ENCODE results near the gene MEP1A. TPM values are rescaled to one million over a fixed set of nuclear protein-coding genes. Genes with fewer than 3 reads are reported as not detected.

MEP1A gene
- 0.10 and 0.24 TPM in 2 replicates for total RNA-seq (2016; rRNA removed; fragmentation: Illumina TruSeq; extraction: Trizol)
- total RNA-seq (2016; cell fraction: cytosol; rRNA removed; fragmentation: Illumina TruSeq; extraction: Trizol; ENCODE audit: low read depth) = not detected in 2 replicates
- total RNA-seq (2016; cell fraction: insoluble cytoplasmic fraction; rRNA removed; fragmentation: Illumina TruSeq; extraction: Trizol) = 0.12 and 0.22 TPM in 2 replicates
- 0.06 TPM in 1 of 2 replicates, not detected in the other for total RNA-seq (2016; cell fraction: membrane; rRNA removed; fragmentation: Illumina TruSeq; extraction: Trizol)
- total RNA-seq (2016; cell fraction: nucleus; rRNA removed; fragmentation: Illumina TruSeq; extraction: Trizol) = 0.25 and 0.28 TPM in 2 replicates
- polyA plus RNA-seq (2011; rRNA removed) = 0.83 and 3.0 TPM in 2 replicates
- 0.71 and 2.9 TPM in 2 replicates for polyA plus RNA-seq (2011; cell fraction: cytosol; rRNA removed)
- 0.61 and 1.3 TPM in 2 replicates for polyA plus RNA-seq (2011; cell fraction: nucleus; rRNA removed)
- polyA plus RNA-seq (2012) = 2.3 and 10.9 TPM in 2 replicates
- polyA plus RNA-seq (2016; cell fraction: cytosol; fragmentation: Illumina TruSeq; extraction: Trizol; ENCODE audit: low read depth) = 0.05 TPM in 1 of 2 replicates, not detected in the other
- polyA plus RNA-seq (2016; cell fraction: insoluble cytoplasmic fraction; fragmentation: Illumina TruSeq; extraction: Trizol; ENCODE audit: low read depth) = 0.08 TPM in 1 of 2 replicates, not detected in the other
- polyA plus RNA-seq (2016; cell fraction: membrane; fragmentation: Illumina TruSeq; extraction: Trizol; ENCODE audit: low read depth) = not detected in 2 replicates
- 0.25 TPM in 1 of 2 replicates, not detected in the other for polyA plus RNA-seq (2016; cell fraction: nucleus; fragmentation: Illumina TruSeq; extraction: Trizol; ENCODE audit: insufficient read depth, low read depth)
- polyA minus RNA-seq (2011; rRNA and poly(A)+ RNA removed; ENCODE audit: low replicate concordance) = 0.38 TPM in 1 of 2 replicates, not detected in the other
- 0.26 and 0.49 TPM in 2 replicates for polyA minus RNA-seq (2011; cell fraction: cytosol; rRNA and poly(A)+ RNA removed)
- 0.64 and 1.5 TPM in 2 replicates for polyA minus RNA-seq (2011; cell fraction: nucleus; rRNA and poly(A)+ RNA removed)
- Bru-seq, nascent RNA = percentile 13 among the genes with signal in this experiment
- BruChase-seq, experiment 1, labeled RNA remaining after a 6-hour chase = percentile 14 among the genes with signal in this experiment
- BruChase-seq, experiment 2, labeled RNA remaining after a 2-hour chase = percentile 14 among the genes with signal in this experiment
- long read RNA-seq, experiment 1, partial matches to known transcripts = 5 of 15 reads
- long read RNA-seq, experiment 1, other reads (novel, unspliced or antisense) = 6 of 15 reads
- long read RNA-seq, experiment 2 = 0 reads

GRCh38 chr6:46793138-46793537, at the start of gene MEP1A:
TSS of gene MEP1A (plus strand) at chr6:46793389. CDS start at chr6:46793399, 10 bp downstream.
- Histone ChIP-seq H3K4me3 (replicated peaks in 1 of 3; ENCODE audit: insufficient read depth in 1 of 3, low read depth in 2 of 3, low read length in 3 of 3) (no peak within 1 kb of the TSS; a peak in 1 of 6 replicates), H2AFZ (ENCODE audit: low read length) (no peak within 1 kb of the TSS), H3K9me3 (ENCODE audit: low read length) (no peaks in the 10 kb centered on the region), H3K79me2 (ENCODE audit: insufficient read depth, low read length) (no peaks in the 10 kb centered on the region), H3K9ac (ENCODE audit: insufficient read depth, low read depth, low read length) (no peak within 1 kb of the TSS), H3K4me2 (ENCODE audit: low read depth, low read length) (peak within 1 kb of the TSS; percentile 33), H3K27me3 (ENCODE audit: control insufficient read depth in 1 of 2, insufficient read depth in 2 of 2, low read length in 2 of 2) (no peaks in the 10 kb centered on the region), H3K4me1 (ENCODE audit: insufficient read depth, low read length) (peaks cover 23% of the 10 kb centered on the region), H3K27ac (ENCODE audit: extremely low read length, insufficient read depth, low read length) (no peak within 1 kb of the TSS), H3K36me3 (replicated peaks in 1 of 2; ENCODE audit: control insufficient read depth in 1 of 2, insufficient read depth in 2 of 2, low read length in 2 of 2) (no peaks in the 10 kb centered on the region), H4K20me1 (ENCODE audit: insufficient read depth, low read length) (no peaks in the 10 kb centered on the region)
- DNase-seq (ENCODE audit: low spot score) = peak; percentile 42
- in situ Hi-C loops (cut with HindIII; ENCODE audit: extremely low pct_ligation_motif_present, low pct_unique_long_range_greater_than_20kb) (no loop called here), intact Hi-C loops (cut with micrococcal nuclease; ENCODE audit: unreplicated experiment) (no loop called here)
- peak; percentile 73 for ATAC-seq
- WGBS (ENCODE audit: low lambda C conversion rate) = 5% methylated on average over 8 of the region's 8 CpGs
- ChIA-PET POLR2A (no interaction called here), CTCF (ENCODE audit: low intra/inter-chr PET ratio, low total read pairs) (no interaction called here)
- FAIRE-seq = peak; percentile 46
- no TSS peak for BruUV-seq (replicated peaks)
- TF ChIP-seq ZNF639 (CRISPR knock-in tag; conservative IDR thresholded peaks at IDR 0.05) = no peak
- TF ChIP-seq ESRRA (CRISPR knock-in tag; IDR thresholded peaks at IDR 0.05; ENCODE audit: low read depth) = no peak
- TF ChIP-seq ZNF652 (CRISPR knock-in tag; IDR thresholded peaks at IDR 0.05; ENCODE audit: borderline replicate concordance, low read depth) = peak; percentile 86
- TF ChIP-seq GATA4 (IDR thresholded peaks at IDR 0.05; ENCODE audit: borderline replicate concordance, low read depth) = 0 out of 2 replicates have a peak, but pooled peaks have one; percentile 32
- TF ChIP-seq ZNF292 (CRISPR knock-in tag; IDR thresholded peaks at IDR 0.05; ENCODE audit: borderline replicate concordance, low read depth) = no peak
- peak; percentile 63 for TF ChIP-seq NR2F2 (IDR thresholded peaks at IDR 0.05; ENCODE audit: borderline replicate concordance, low read depth)
- no peak for TF ChIP-seq ZNF883 (CRISPR knock-in tag; IDR thresholded peaks at IDR 0.05; ENCODE audit: not compliant biosample characterization)
- TF ChIP-seq FOXA3 (CRISPR knock-in tag; IDR thresholded peaks at IDR 0.05) = 0 out of 2 replicates have a peak, but pooled peaks have one; percentile 29
- TF ChIP-seq NFIC (IDR thresholded peaks at IDR 0.05; ENCODE audit: low read length) = peak; percentile 43; the same call in 1 of the 2 replicates
- TF ChIP-seq EEA1 (CRISPR knock-in tag; IDR thresholded peaks at IDR 0.05; ENCODE audit: borderline replicate concordance) = no peak
- TF ChIP-seq ZNF552 (CRISPR knock-in tag; IDR thresholded peaks at IDR 0.05; ENCODE audit: borderline replicate concordance) = no peak
- peak; percentile 90 for TF ChIP-seq HHEX (CRISPR knock-in tag; IDR thresholded peaks at IDR 0.05)
- TF ChIP-seq GATAD2A (CRISPR knock-in tag; IDR thresholded peaks at IDR 0.05) = peak; percentile 47; the same call in 1 of the 2 replicates
- 0 out of 2 replicates have a peak, but pooled peaks have one; percentile 17 for TF ChIP-seq PPARG (CRISPR knock-in tag; conservative IDR thresholded peaks at IDR 0.05)
- no peak for TF ChIP-seq KLF13 (CRISPR knock-in tag; IDR thresholded peaks at IDR 0.05)
- TF ChIP-seq FOXP1 (IDR thresholded peaks at IDR 0.05) = no peak
- TF ChIP-seq FOXP1 (CRISPR knock-in tag; IDR thresholded peaks at IDR 0.05) = peak; percentile 28; the same call in 1 of the 2 replicates
- TF ChIP-seq EP300 (IDR thresholded peaks at IDR 0.05; ENCODE audit: low read depth in 2 of 2, low read length in 2 of 2) = peak in 1 of 2 experiments; percentile 44; a peak in 1 of 4 replicates
- no peak for TF ChIP-seq EP300 (CRISPR knock-in tag; IDR thresholded peaks at IDR 0.05; ENCODE audit: borderline replicate concordance)
- no peak for TF ChIP-seq RCOR2 (CRISPR knock-in tag; IDR thresholded peaks at IDR 0.05)
- TF ChIP-seq MTERF4 (CRISPR knock-in tag; IDR thresholded peaks at IDR 0.05) = no peak

Data from HepG2 (cell line).